ENCODE measurements around the gene C6orf47.

Gene C6orf47

GRCh38 chr6:31661262-31662123, 915 bp upstream of the C6orf47 start:
- DNase-seq (ENCODE audit: low spot score): no peak

GRCh38 chr6:31659649-31660380, 763 bp downstream of the C6orf47 start:
- no peak for DNase-seq (ENCODE audit: low spot score)

- DNase-seq (ENCODE audit: low spot score): no peak
These were observed 1.5 kb downstream of the C6orf47 start for GRCh38 chr6:31658983-31659648.

GRCh38 chr6:31658158-31658688, 2.4 kb downstream of the C6orf47 start:
- no peak for DNase-seq (ENCODE audit: low spot score)

GRCh38 chr6:31657406-31658157, 3.0 kb downstream of the C6orf47 start:
- DNase-seq (ENCODE audit: low spot score): no peak

- no peak for DNase-seq (ENCODE audit: low spot score)
These were observed 5.0 kb downstream of the C6orf47 start, which contains the start of gene APOM for GRCh38 chr6:31655349-31656237. APOM (plus strand) TSS chr6:31655894; CDS start chr6:31655967, 73 bp downstream.

GRCh38 chr6:31654574-31655348, 5.8 kb downstream of the C6orf47 start:
- DNase-seq (ENCODE audit: low spot score): no peak

GRCh38 chr6:31652925-31653724, 7.5 kb downstream of the C6orf47 start:
- DNase-seq (ENCODE audit: low spot score): peak; percentile 88

- peak; percentile 83 for DNase-seq (ENCODE audit: low spot score)
These were observed 8.9 kb downstream of the C6orf47 start for GRCh38 chr6:31651602-31652191.

GRCh38 chr6:31645325-31645724, 15.3 kb downstream of the C6orf47 start:
- DNase-seq (ENCODE audit: low spot score): no peak

GRCh38 chr6:31643818-31644454, 16.6 kb downstream of the C6orf47 start:
- DNase-seq (ENCODE audit: low spot score): no peak

GRCh38 chr6:31642798-31643570, 17.6 kb downstream of the C6orf47 start:
- no peak for DNase-seq (ENCODE audit: low spot score)

- no peak for DNase-seq (ENCODE audit: low spot score)
These were observed 19.2 kb downstream of the C6orf47 start for GRCh38 chr6:31641370-31641769.

- DNase-seq (ENCODE audit: low spot score): no peak
These were observed 20.0 kb downstream of the C6orf47 start for GRCh38 chr6:31640612-31641011.

GRCh38 chr6:31639449-31639861, 21.1 kb downstream of the C6orf47 start:
- DNase-seq (ENCODE audit: low spot score): no peak

GRCh38 chr6:31639043-31639442, 21.5 kb downstream of the C6orf47 start:
- DNase-seq (ENCODE audit: low spot score): no peak
